MM.1S (cell line): ENCODE measurements around the gene ZKSCAN7.

Source experiments
- DNase-seq: peaks from one replicate; pipeline ENCODE4 v3.0.0-alpha.2; 2015
- H2AFZ ChIP-seq: fragments of 300-600 bp; sonication (generic); 2 replicates; pipeline ENCODE4 v1.6.0; 2016; ENCODE audit warnings: antibody characterized with exemption, low read length
- H3F3A ChIP-seq: fragments of 300-600 bp; sonication (generic); 2 replicates; pipeline ENCODE4 v1.6.1; 2016; ENCODE audit warnings: mild to moderate bottlenecking, antibody characterized with exemption, low read length, moderate library complexity, mixed read lengths; ENCODE audit not compliant: insufficient read depth
- H3K27ac ChIP-seq: fragments of 300-600 bp; sonication (generic); 2 replicates; pipeline ENCODE4 v1.5.1; 2016; ENCODE audit warnings: mild to moderate bottlenecking, low read length
- H3K27me3 ChIP-seq: fragments of 300-600 bp; sonication (generic); replicated peaks from 2 replicates; pipeline ENCODE4 v1.6.0; 2016; ENCODE audit warnings: low read length; ENCODE audit not compliant: insufficient read depth
- H3K36me3 ChIP-seq: fragments of 300-600 bp; sonication (generic); replicated peaks from 2 replicates; pipeline ENCODE4 v1.6.1; 2016; ENCODE audit warnings: mild to moderate bottlenecking, low read length, mixed read lengths; ENCODE audit not compliant: insufficient read depth
- H3K4me1 ChIP-seq: fragments of 300-600 bp; sonication (generic); 2 replicates; pipeline ENCODE4 v1.6.1; 2016; ENCODE audit warnings: low read length, mixed read lengths
- H3K4me2 ChIP-seq: fragments of 300-600 bp; sonication (generic); 2 replicates; pipeline ENCODE4 v1.6.0; 2016; ENCODE audit warnings: low read depth, low read length
- H3K4me3 ChIP-seq: fragments of 300-600 bp; sonication (generic); 2 replicates; pipeline ENCODE4 v1.5.1; 2016; ENCODE audit warnings: low read length, mixed read lengths
- H3K79me2 ChIP-seq: fragments of 300-600 bp; sonication (generic); 2 replicates; pipeline ENCODE4 v1.6.1; 2016; ENCODE audit warnings: mixed run types, low read length, mixed read lengths
- H3K9ac ChIP-seq: fragments of 300-600 bp; sonication (generic); 2 replicates; pipeline ENCODE4 v1.6.1; 2016; ENCODE audit warnings: low read length, mixed read lengths
- H3K9me2 ChIP-seq: fragments of 300-600 bp; sonication (generic); replicated peaks from 2 replicates; pipeline ENCODE4 v1.6.1; 2016; ENCODE audit warnings: mild to moderate bottlenecking, low read length, mixed read lengths; ENCODE audit not compliant: insufficient read depth
- H3K9me3 ChIP-seq: fragments of 300-600 bp; sonication (generic); replicated peaks from 2 replicates; pipeline ENCODE4 v1.6.1; 2016; ENCODE audit warnings: mild to moderate bottlenecking, low read length, mixed read lengths; ENCODE audit not compliant: insufficient read depth
- H4K20me1 ChIP-seq: fragments of 300-600 bp; sonication (generic); 2 replicates; pipeline ENCODE4 v1.6.1; 2016; ENCODE audit warnings: mild to moderate bottlenecking, low read length, moderate library complexity, mixed read lengths; ENCODE audit not compliant: insufficient read depth
- EZH2 ChIP-seq: fragments of 300-600 bp; sonication (generic); optimal IDR thresholded peaks from 2 replicates; pipeline ENCODE3; 2017; ENCODE audit warnings: low read depth, mild to moderate bottlenecking, antibody characterized with exemption, low read length, mixed read lengths
- EZH2phosphoT487 ChIP-seq: fragments of 300-600 bp; sonication (generic); IDR thresholded peaks from 2 replicates; pipeline ENCODE4 v1.6.1; 2018; ENCODE audit warnings: antibody characterized with exemption, low read length
- TF ChIP-seq, protein P1 (sequence below): fragments of 300-600 bp; sonication (generic); IDR thresholded peaks from 2 replicates; pipeline ENCODE4 v1.5.1; 2016; ENCODE audit warnings: antibody characterized with exemption, low read length, mixed read lengths

Gene ZKSCAN7

DNA sequence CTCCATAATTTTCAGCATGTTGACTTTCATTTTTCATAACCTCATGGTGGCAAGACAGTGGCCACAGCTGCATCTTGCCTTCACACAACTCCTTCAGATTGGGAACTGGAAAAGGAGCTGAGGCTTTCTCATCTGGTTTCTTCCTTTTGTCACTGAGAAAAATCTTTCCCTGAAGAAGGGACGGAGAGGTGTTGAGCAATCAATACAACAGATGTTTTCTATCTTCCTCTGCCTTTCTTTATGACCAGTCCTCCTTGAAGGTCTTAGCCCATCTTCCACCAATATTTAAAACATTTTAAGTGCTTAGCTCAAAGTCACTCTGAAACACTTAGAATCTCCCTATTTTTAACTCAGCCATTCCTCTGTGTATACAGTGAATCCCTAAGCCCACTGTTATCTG lies 41.6 kb downstream of the ZKSCAN7 start:
- no peaks in the 10 kb centered on the region for H3K4me1 ChIP-seq
- TF ChIP-seq EZH2, result no peak
- TF ChIP-seq EZH2phosphoT487, result no peak
- TF ChIP-seq, protein P1, sequence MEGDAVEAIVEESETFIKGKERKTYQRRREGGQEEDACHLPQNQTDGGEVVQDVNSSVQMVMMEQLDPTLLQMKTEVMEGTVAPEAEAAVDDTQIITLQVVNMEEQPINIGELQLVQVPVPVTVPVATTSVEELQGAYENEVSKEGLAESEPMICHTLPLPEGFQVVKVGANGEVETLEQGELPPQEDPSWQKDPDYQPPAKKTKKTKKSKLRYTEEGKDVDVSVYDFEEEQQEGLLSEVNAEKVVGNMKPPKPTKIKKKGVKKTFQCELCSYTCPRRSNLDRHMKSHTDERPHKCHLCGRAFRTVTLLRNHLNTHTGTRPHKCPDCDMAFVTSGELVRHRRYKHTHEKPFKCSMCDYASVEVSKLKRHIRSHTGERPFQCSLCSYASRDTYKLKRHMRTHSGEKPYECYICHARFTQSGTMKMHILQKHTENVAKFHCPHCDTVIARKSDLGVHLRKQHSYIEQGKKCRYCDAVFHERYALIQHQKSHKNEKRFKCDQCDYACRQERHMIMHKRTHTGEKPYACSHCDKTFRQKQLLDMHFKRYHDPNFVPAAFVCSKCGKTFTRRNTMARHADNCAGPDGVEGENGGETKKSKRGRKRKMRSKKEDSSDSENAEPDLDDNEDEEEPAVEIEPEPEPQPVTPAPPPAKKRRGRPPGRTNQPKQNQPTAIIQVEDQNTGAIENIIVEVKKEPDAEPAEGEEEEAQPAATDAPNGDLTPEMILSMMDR, result no peak
- no peak overlapping the region for H3K27ac ChIP-seq
- H4K20me1 ChIP-seq, result no peaks in the 10 kb centered on the region
- no peak overlapping the region for H3K4me3 ChIP-seq
- H3F3A ChIP-seq, result no peaks in the 10 kb centered on the region
- no peaks in the 10 kb centered on the region for H3K9me2 ChIP-seq
- no peaks in the 10 kb centered on the region for H3K36me3 ChIP-seq
- H3K9ac ChIP-seq, result no peak overlapping the region
- no peak overlapping the region for H2AFZ ChIP-seq
- H3K4me2 ChIP-seq, result no peak overlapping the region
- no peaks in the 10 kb centered on the region for H3K27me3 ChIP-seq
- DNase-seq, result no peak
- H3K79me2 ChIP-seq, result no peaks in the 10 kb centered on the region
- H3K9me3 ChIP-seq, result no peaks in the 10 kb centered on the region

DNA sequence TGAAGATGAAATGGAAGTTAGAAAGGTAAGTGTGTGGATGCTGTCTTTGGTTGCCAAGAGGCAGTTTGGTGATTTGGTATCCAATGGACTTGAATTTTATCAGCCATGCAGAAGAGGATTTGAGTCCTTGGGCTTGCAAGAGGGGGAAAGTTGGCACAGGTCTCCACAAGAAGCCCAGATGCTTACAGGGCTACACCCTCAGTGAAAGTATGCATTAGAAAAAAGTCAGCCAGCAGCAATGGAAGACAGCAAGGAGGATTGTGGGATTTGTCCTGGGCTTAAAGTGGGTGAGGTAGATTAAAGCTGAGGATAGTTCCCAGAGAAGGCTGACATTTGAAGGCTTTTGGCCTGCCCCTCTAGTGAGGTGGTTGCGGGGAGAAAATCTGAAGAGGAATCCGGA lies 46.8 kb downstream of the ZKSCAN7 start:
- Histone ChIP-seq H3K27ac (no peak overlapping the region), H4K20me1 (no peaks in the 10 kb centered on the region), H3K36me3 (no peaks in the 10 kb centered on the region), H2AFZ (no peak overlapping the region), H3K4me3 (no peak overlapping the region), H3K27me3 (no peaks in the 10 kb centered on the region), H3K9me2 (no peaks in the 10 kb centered on the region), H3K79me2 (no peaks in the 10 kb centered on the region), H3K9ac (no peak overlapping the region), H3K9me3 (no peaks in the 10 kb centered on the region), H3K4me1 (no peaks in the 10 kb centered on the region), H3F3A (no peaks in the 10 kb centered on the region), H3K4me2 (no peak overlapping the region)
- DNase-seq, result no peak
- TF ChIP-seq EZH2, result no peak
- TF ChIP-seq, protein P1, result no peak
- TF ChIP-seq EZH2phosphoT487, result no peak

DNA sequence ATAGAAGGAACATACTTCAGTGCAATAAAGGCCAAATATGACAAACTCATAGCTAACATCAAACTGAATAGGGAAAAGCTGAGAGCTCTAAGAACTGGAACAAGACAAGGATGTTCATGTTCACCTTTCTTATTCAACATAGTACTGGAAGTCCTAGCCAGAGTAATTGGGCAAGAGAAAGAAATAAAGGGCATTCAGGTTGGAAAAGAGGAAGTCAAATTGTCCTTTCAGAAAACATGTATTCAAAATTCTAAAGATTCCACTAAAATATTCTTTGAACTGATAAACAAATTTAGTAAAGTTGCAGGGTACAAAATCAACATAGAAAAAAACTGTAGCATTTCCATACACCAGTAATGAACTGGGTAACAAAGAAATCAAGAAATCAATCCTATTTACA lies 57.7 kb downstream of the ZKSCAN7 start:
- DNase-seq, result no peak
- no peak for TF ChIP-seq EZH2phosphoT487
- TF ChIP-seq, protein P1, result no peak
- TF ChIP-seq EZH2, result no peak
- H2AFZ ChIP-seq, result no peak overlapping the region
- no peaks in the 10 kb centered on the region for H3K4me1 ChIP-seq
- H3K27ac ChIP-seq, result no peak overlapping the region
- H3K4me2 ChIP-seq, result no peak overlapping the region
- H3K4me3 ChIP-seq, result no peak overlapping the region
- H3K9me2 ChIP-seq, result no peaks in the 10 kb centered on the region
- H3K9ac ChIP-seq, result no peak overlapping the region
- no peaks in the 10 kb centered on the region for H4K20me1 ChIP-seq
- no peaks in the 10 kb centered on the region for H3F3A ChIP-seq
- no peaks in the 10 kb centered on the region for H3K79me2 ChIP-seq
- no peaks in the 10 kb centered on the region for H3K27me3 ChIP-seq
- no peaks in the 10 kb centered on the region for H3K36me3 ChIP-seq
- H3K9me3 ChIP-seq, result no peaks in the 10 kb centered on the region
